Neuronal stem cell (in vitro differentiated cells): ENCODE results near the gene CXXC5.

Experiments used
- DNase-seq: peaks from one replicate; pipeline ENCODE4 v3.0.0-alpha.2; 2013; ENCODE audit warnings: low spot score
- H2AFZ ChIP-seq: one replicate; pipeline ENCODE4 v1.6.1; 2013; ENCODE audit warnings: mild to moderate bottlenecking, low read length, inconsistent platforms
- H2AK5ac ChIP-seq: 2 replicates; pipeline ENCODE4 v1.6.1; 2013; ENCODE audit warnings: low read depth, mild to moderate bottlenecking, inconsistent platforms, low read length, moderate library complexity, mixed read lengths
- H2BK120ac ChIP-seq: 2 replicates; pipeline ENCODE4 v1.6.1; 2013; ENCODE audit warnings: low read depth, mild to moderate bottlenecking, inconsistent platforms, low read length, moderate library complexity, mixed read lengths
- H2BK12ac ChIP-seq: one replicate; pipeline ENCODE4 v1.6.1; 2013; ENCODE audit warnings: low read length, inconsistent platforms
- H2BK15ac ChIP-seq: 2 replicates; pipeline ENCODE4 v1.6.1; 2013; ENCODE audit warnings: mild to moderate bottlenecking, low read length, inconsistent platforms, mixed read lengths
- H2BK5ac ChIP-seq: one replicate; pipeline ENCODE4 v1.6.1; 2013; ENCODE audit warnings: inconsistent platforms, mild to moderate bottlenecking, low read length, moderate library complexity
- H3K14ac ChIP-seq: one replicate; pipeline ENCODE4 v1.6.1; 2013; ENCODE audit warnings: low read length, inconsistent platforms
- H3K18ac ChIP-seq: 2 replicates; pipeline ENCODE4 v1.6.1; 2013; ENCODE audit warnings: low read length, inconsistent platforms
- H3K23ac ChIP-seq: 2 replicates; pipeline ENCODE4 v1.6.1; 2013; ENCODE audit warnings: low read depth, mild to moderate bottlenecking, mixed read lengths, low read length, inconsistent platforms; ENCODE audit not compliant: poor library complexity
- H3K27ac ChIP-seq: replicated peaks from 3 replicates; pipeline ENCODE4 v1.5.1; 2013; ENCODE audit warnings: low read length, inconsistent platforms
- H3K27me3 ChIP-seq, 3 experiments: 2 replicates each; pipeline ENCODE4 v1.6.1; 2013; ENCODE audit warnings: low read length in 3 of 3, mild to moderate bottlenecking in 2 of 3, inconsistent platforms in 1 of 3, low read depth in 1 of 3, mixed read lengths in 1 of 3, moderate library complexity in 1 of 3; ENCODE audit not compliant: control insufficient read depth in 3 of 3, insufficient read depth in 3 of 3
- H3K36me3 ChIP-seq, 2 donors: replicated peaks in 1 of 2; 2 replicates each; pipeline ENCODE4 v1.6.1; 2013; ENCODE audit warnings: low read length in 2 of 2; ENCODE audit not compliant: control insufficient read depth in 2 of 2, insufficient read depth in 2 of 2
- H3K4ac ChIP-seq: 2 replicates; pipeline ENCODE4 v1.6.1; 2013; ENCODE audit warnings: inconsistent platforms, mild to moderate bottlenecking, low read length, moderate library complexity
- H3K4me1 ChIP-seq, 2 donors: 1 replicate in 1 of 2; 2 replicates in 1 of 2; pipeline ENCODE4 v1.6.1; 2013; ENCODE audit warnings: low read length in 2 of 2, low read depth in 1 of 2; ENCODE audit not compliant: control insufficient read depth in 2 of 2, insufficient read depth in 1 of 2
- H3K4me2 ChIP-seq: one replicate; pipeline ENCODE4 v1.6.1; 2013; ENCODE audit warnings: mild to moderate bottlenecking, low read length, inconsistent platforms; ENCODE audit not compliant: insufficient read depth, poor library complexity, severe bottlenecking
- H3K4me3 ChIP-seq, 2 donors: 2 replicates each; pipeline ENCODE4 v1.5.1; 2013; ENCODE audit warnings: low read length in 2 of 2, mild to moderate bottlenecking in 2 of 2, inconsistent platforms in 1 of 2, moderate library complexity in 1 of 2
- H3K79me1 ChIP-seq: one replicate; pipeline ENCODE4 v1.6.1; 2013; ENCODE audit warnings: low read depth, mild to moderate bottlenecking, inconsistent platforms, low read length, moderate library complexity
- H3K9ac ChIP-seq: one replicate; pipeline ENCODE4 v1.6.1; 2013; ENCODE audit warnings: mild to moderate bottlenecking, low read depth, low read length, inconsistent platforms; ENCODE audit not compliant: poor library complexity
- H3K9me3 ChIP-seq, 2 donors: replicated peaks in 1 of 2; 2 replicates each; pipeline versions ENCODE3 to v1.6.1; 2013; ENCODE audit warnings: low read length in 2 of 2, mild to moderate bottlenecking in 2 of 2, inconsistent platforms in 1 of 2, low read depth in 1 of 2, mixed read lengths in 1 of 2, moderate library complexity in 1 of 2; ENCODE audit not compliant: control insufficient read depth in 2 of 2, insufficient read depth in 1 of 2
- H4K8ac ChIP-seq: one replicate; pipeline ENCODE4 v1.6.1; 2013; ENCODE audit warnings: low read depth, mild to moderate bottlenecking, inconsistent platforms, low read length, moderate library complexity
- H4K91ac ChIP-seq: one replicate; pipeline ENCODE4 v1.6.1; 2013; ENCODE audit warnings: low read length, low read depth, mild to moderate bottlenecking, inconsistent platforms; ENCODE audit not compliant: poor library complexity
- WGBS, 2 donors: extraction: QIAGEN DNeasy Blood & Tissue Kit; methylation state at CpG; one replicate each; pipeline ENCODE4 v1.1.7; 2013; ENCODE audit warnings: missing lambda C conversion rate in 2 of 2, mixed read lengths in 1 of 2; ENCODE audit not compliant: insufficient read length in 2 of 2, insufficient replicate concordance in 1 of 2; ENCODE audit errors: extremely low coverage in 2 of 2; 5-methylcytosine and 5-hydroxymethylcytosine counted together

The CXXC5 gene

GRCh38 chr5:139680368-139681111 is 32.4 kb downstream of the CXXC5 start:
- Histone ChIP-seq H3K9me3 (peaks cover 0 to 2% of the 10 kb centered on the region in 2 donors), H3K23ac (peak overlapping the region; percentile 8), H4K8ac (no peak overlapping the region), H3K4me1 (peaks cover 22 to 42% of the 10 kb centered on the region in 2 donors), H2AK5ac (peak overlapping the region; percentile 47), H3K14ac (no peak overlapping the region), H2BK5ac (no peak overlapping the region), H3K27me3 (no peaks in the 10 kb centered on the region), H3K4me3 (no peak overlapping the region), H3K4me2 (no peak overlapping the region), H2BK12ac (no peak overlapping the region), H2BK120ac (peak overlapping the region; percentile 74), H3K79me1 (peaks cover 4% of the 10 kb centered on the region), H3K18ac (peak overlapping the region; percentile 60), H3K36me3 (peaks cover 11 to 66% of the 10 kb centered on the region in 2 donors), H3K27ac (no peak overlapping the region), H4K91ac (no peak overlapping the region), H3K4ac (no peak overlapping the region), H3K9ac (peak overlapping the region; percentile 65), H2BK15ac (no peak overlapping the region), H2AFZ (no peak overlapping the region)
- no CpG with 5 or more reads among the region's 36 CpGs for WGBS, 2 donors
- DNase-seq = no peak

- no peak for DNase-seq
- Histone ChIP-seq H3K9me3 (peaks cover 0 to 2% of the 10 kb centered on the region in 2 donors), H3K36me3 (peaks cover 11 to 70% of the 10 kb centered on the region in 2 donors), H3K4me1 (peaks cover 28 to 42% of the 10 kb centered on the region in 2 donors), H3K23ac (peak overlapping the region; percentile 8), H2BK12ac (no peak overlapping the region), H2AFZ (no peak overlapping the region), H3K18ac (no peak overlapping the region), H3K14ac (no peak overlapping the region), H3K79me1 (peaks cover 4% of the 10 kb centered on the region), H3K9ac (no peak overlapping the region), H2BK15ac (no peak overlapping the region), H4K8ac (no peak overlapping the region), H3K27ac (no peak overlapping the region), H3K27me3 (no peaks in the 10 kb centered on the region), H2AK5ac (peak overlapping the region; percentile 47), H2BK5ac (no peak overlapping the region), H3K4me2 (no peak overlapping the region), H4K91ac (no peak overlapping the region), H3K4me3 (no peak overlapping the region), H2BK120ac (no peak overlapping the region), H3K4ac (no peak overlapping the region)
- WGBS, 2 donors = no CpG with 5 or more reads among the region's 22 CpGs
Observed at GRCh38 chr5:139681112-139681458, 32.9 kb downstream of the CXXC5 start.

GRCh38 chr5:139681466-139681865 is 33.3 kb downstream of the CXXC5 start:
- Histone ChIP-seq H3K9ac (no peak overlapping the region), H4K91ac (no peak overlapping the region), H2BK120ac (no peak overlapping the region), H3K9me3 (peaks cover 0 to 2% of the 10 kb centered on the region in 2 donors), H2BK12ac (no peak overlapping the region), H3K23ac (no peak overlapping the region), H3K79me1 (peaks cover 4% of the 10 kb centered on the region), H3K4me1 (peaks cover 30 to 43% of the 10 kb centered on the region in 2 donors), H2BK15ac (no peak overlapping the region), H3K27me3 (no peaks in the 10 kb centered on the region), H3K27ac (no peak overlapping the region), H4K8ac (no peak overlapping the region), H2BK5ac (no peak overlapping the region), H3K4me2 (no peak overlapping the region), H3K14ac (no peak overlapping the region), H3K4me3 (no peak overlapping the region), H2AK5ac (no peak overlapping the region), H3K18ac (no peak overlapping the region), H3K4ac (no peak overlapping the region), H2AFZ (no peak overlapping the region), H3K36me3 (peaks cover 11 to 72% of the 10 kb centered on the region in 2 donors)
- DNase-seq = no peak

GRCh38 chr5:139682016-139682975 is 34.1 kb downstream of the CXXC5 start:
- Histone ChIP-seq H3K9ac (no peak overlapping the region), H2BK5ac (no peak overlapping the region), H2AFZ (no peak overlapping the region), H3K4me1 (peaks cover 31 to 44% of the 10 kb centered on the region in 2 donors), H2BK15ac (no peak overlapping the region), H3K14ac (peak overlapping the region; percentile 78), H3K27ac (no peak overlapping the region), H3K23ac (no peak overlapping the region), H3K79me1 (peaks cover 4% of the 10 kb centered on the region), H2BK12ac (no peak overlapping the region), H4K8ac (no peak overlapping the region), H3K27me3 (no peaks in the 10 kb centered on the region), H3K18ac (no peak overlapping the region), H3K9me3 (peaks cover 0 to 2% of the 10 kb centered on the region in 2 donors), H2BK120ac (no peak overlapping the region), H4K91ac (no peak overlapping the region), H3K4me2 (no peak overlapping the region), H3K4ac (no peak overlapping the region), H3K4me3 (no peak overlapping the region), H3K36me3 (peaks cover 11 to 72% of the 10 kb centered on the region in 2 donors), H2AK5ac (no peak overlapping the region)
- no CpG with 5 or more reads among the region's 29 CpGs for WGBS, 2 donors
- no peak for DNase-seq
